ENCODE data around the gene C10orf62.

C10orf62 gene

DNA sequence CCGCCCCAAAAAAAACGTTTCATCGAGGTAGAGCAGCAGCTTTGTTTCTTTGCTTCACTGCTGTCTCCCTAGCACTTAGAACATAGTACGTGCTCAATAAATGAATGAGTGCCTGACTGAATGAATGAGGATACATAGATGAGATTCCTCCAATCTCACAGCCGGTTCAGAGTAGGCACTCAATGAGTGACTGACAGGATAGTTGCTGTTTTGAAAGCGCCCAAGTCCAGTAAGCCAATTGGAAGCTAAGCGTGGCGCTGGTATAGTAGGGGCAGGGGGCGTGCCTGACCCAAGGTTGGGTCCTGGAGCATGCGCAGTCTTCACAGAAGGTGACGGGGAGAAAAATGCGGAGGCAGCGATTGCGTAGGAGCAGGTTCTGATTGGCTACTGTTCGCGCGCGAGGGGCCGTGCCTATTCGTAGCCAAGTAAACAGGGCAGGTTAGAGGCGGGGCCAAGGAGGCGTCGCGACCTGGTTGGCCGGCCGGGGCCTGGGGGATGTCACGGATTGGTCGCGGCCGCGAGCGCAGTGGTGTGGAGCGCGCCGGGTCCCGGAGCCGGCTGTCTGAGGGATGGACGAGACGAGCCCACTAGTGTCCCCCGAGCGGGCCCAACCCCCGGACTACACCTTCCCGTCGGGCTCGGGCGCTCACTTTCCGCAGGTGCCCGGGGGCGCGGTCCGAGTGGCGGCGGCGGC is 50.8 kb downstream of the C10orf62 start, which contains the start of gene PI4K2A:
Gene PI4K2A, plus strand, starts transcription at position 498 of the 694 bp plus-strand sequence. Its CDS starts 72 bp downstream, at position 570.
- TF ChIP-seq POU2F2 (IDR thresholded peaks at IDR 0.05; ENCODE audit: low read depth, low read length) (no peak), TAF1 (IDR thresholded peaks at IDR 0.05; ENCODE audit: low read depth, low read length) (peak; percentile 53), POLR2AphosphoS5 (IDR thresholded peaks at IDR 0.05; ENCODE audit: low read depth, low read length) (peak; percentile 47; the same call in 1 of the 2 replicates)
- DNase-seq (ENCODE audit: insufficient read length, low spot score): peak; percentile 95
- FAIRE-seq: peak; percentile 99

Data from GM12891 (cell line).